UCSD-AML1 (cell line): ENCODE results near the gene CENPV.
"Not testable (repeated sequence)": the region's sequence is repeated elsewhere in the genome, so short reads cannot be mapped to it uniquely, and the experiment has no call there.

Source experiments
- DNase-seq: peaks from one replicate; lab custom pipeline; 2025; ENCODE audit not compliant: unreplicated experiment; lab: John Stamatoyannopoulos, UW

Gene CENPV

DNA sequence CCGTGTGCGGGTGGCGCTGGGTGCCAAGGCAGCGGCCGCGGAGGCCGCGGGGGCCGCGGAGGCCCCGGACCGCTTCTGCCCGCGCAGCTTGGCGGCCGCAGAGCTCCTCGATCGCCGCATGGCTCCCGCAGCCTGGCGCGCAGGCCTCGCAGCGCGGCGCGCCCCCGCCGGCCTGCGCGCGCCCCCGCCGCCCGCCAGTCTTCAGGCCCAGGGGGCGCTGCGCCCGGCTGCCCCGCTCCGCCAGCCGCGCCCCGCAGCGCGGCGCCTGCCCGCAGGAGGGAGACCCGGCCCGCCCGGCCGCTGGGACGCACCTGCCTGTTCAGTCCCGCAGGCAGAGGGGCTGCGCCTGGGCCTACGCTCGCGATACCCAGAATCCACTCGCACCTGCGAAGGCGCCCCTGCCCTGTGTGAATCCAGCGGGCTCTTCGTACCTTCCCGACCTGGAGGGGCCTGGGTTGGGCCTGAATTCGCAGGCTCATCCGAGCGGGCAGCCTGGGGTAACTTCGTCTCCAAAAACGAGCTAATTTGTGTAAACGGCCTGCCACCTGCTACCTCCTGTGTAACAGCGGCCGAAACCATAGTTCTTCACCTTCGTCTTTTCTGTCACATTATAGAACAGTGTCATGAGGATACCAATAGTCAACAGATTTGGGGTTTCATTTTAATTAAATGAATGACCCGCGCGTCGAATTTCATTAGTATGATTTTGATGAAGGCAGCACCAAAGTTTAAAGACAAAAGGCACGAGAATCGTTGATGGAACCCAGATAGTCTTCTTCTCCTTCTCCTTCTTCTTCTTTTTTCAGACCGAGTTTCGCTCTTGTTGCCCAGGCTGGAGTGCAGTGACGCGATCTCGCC lies at the start of gene CENPV:
Gene CENPV, minus strand, starts transcription at position 153 of the 858 bp plus-strand sequence. Its CDS starts 33 bp downstream, at position 120.
- peak; percentile 71 for DNase-seq

- DNase-seq, result peak; percentile 28
Observed at GRCh38 chr17:16398270-16399267, 45.3 kb upstream of the CENPV start.

- DNase-seq, result not testable (repeated sequence)
Observed at GRCh38 chr17:16396693-16397092, 43.4 kb upstream of the CENPV start.

GRCh38 chr17:16395887-16396286 lies 42.6 kb upstream of the CENPV start:
- DNase-seq, result not testable (repeated sequence)

DNA sequence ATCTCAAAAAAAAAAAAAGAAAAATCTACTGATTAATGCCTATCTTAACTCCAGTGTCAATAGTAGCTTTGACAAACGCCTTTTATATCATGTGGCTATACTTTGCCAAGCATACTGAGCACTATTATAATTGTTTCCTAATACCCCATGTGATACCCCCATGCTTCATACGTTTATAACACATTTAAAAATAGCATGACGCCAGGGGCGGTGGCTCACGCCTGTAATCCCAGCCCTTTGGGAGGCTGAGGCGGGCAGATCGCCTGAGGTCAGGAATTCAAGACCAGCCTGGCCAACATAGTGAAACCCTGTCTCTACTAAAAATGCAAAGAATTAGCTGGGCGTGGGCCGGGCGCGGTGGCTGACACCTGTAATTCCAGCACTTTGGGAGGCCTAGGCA lies 39.2 kb upstream of the CENPV start:
- not testable (repeated sequence) for DNase-seq

GRCh38 chr17:16391451-16391850 lies 38.2 kb upstream of the CENPV start:
- no peak for DNase-seq

GRCh38 chr17:16386126-16386507 lies 32.8 kb upstream of the CENPV start:
- DNase-seq, result not testable (repeated sequence)

- no peak for DNase-seq
Observed at GRCh38 chr17:16384557-16384956, 31.3 kb upstream of the CENPV start.

- DNase-seq, result no peak
Observed at GRCh38 chr17:16383772-16384287, 30.6 kb upstream of the CENPV start.

DNA sequence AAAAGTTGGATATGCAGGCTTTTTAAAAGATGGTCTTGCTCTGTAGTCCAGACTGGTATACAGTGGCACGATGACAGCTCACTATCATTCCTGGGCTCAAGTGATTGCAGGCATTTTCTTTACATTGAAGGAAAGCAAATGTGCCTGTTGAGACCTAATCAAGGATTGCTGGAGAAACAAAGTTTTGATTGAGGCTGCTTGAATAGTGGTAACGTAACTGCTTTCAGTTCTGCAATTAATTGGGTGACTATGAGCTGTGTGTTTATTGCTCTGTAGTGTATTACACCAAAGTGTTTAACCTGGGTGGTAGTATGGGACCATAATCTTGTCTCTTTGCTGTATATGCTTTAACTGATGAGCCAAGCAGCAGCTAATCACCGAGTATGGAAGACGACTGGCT lies 29.9 kb upstream of the CENPV start:
- no peak for DNase-seq

GRCh38 chr17:16381496-16381820 lies 28.2 kb upstream of the CENPV start:
- DNase-seq, result no peak

- peak; percentile 86 for DNase-seq
Observed at GRCh38 chr17:16380640-16381495, 27.6 kb upstream of the CENPV start, which contains the start of gene UBB. Gene UBB (plus strand): TSS chr17:16381091. CDS start chr17:16381908, 817 bp downstream.

- DNase-seq, result no peak
Observed at GRCh38 chr17:16379654-16380053, 26.4 kb upstream of the CENPV start.

DNA sequence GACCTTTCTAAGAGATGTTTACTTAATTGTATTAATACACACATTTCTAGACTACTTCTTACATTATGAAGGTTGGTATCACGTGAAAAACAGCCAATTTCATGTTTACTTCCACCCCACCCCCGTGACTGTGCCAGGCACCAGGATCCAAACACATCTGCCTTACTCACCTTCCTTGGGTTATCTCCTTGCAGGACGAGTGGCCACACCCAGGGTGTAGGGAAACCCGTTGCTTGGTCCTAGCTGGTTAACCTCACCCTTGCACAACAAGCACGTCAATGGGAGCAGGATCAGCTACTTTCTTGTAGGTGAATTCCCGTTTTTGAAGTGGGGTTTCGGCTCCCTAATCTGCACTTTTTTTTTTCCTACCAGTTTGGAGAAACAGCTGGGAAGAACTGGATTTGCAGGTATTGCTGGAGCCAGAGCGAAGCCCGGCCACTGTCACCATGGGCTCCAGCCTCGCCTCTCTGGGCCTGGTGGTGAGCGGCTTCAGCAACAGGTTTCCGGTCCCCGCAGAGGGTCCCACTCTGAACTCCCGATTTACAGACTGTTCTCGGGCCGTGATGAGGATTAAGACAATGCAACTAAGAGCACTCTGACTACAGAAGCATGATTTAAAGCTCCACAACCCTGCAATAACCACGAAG lies 25.5 kb upstream of the CENPV start:
- DNase-seq, result no peak

DNA sequence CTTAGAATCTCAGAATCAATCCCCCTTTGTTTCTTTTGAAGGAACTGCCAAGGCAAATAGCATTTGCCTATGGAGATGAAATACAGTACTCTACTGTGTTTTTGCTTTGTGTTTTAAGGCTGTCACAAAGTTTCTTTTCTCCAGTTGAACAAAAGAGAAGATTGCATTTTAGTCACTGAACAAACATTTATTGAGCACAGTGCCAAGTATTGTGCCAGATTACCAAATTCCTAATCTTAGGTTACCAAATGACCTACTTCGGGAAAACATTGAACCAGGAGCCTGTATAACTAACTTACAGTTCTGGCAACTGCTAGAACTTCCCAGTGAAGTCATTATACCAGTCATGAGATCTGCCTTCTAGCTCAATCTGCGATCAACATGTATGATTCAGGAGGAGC lies 24.7 kb upstream of the CENPV start:
- DNase-seq, result no peak

DNA sequence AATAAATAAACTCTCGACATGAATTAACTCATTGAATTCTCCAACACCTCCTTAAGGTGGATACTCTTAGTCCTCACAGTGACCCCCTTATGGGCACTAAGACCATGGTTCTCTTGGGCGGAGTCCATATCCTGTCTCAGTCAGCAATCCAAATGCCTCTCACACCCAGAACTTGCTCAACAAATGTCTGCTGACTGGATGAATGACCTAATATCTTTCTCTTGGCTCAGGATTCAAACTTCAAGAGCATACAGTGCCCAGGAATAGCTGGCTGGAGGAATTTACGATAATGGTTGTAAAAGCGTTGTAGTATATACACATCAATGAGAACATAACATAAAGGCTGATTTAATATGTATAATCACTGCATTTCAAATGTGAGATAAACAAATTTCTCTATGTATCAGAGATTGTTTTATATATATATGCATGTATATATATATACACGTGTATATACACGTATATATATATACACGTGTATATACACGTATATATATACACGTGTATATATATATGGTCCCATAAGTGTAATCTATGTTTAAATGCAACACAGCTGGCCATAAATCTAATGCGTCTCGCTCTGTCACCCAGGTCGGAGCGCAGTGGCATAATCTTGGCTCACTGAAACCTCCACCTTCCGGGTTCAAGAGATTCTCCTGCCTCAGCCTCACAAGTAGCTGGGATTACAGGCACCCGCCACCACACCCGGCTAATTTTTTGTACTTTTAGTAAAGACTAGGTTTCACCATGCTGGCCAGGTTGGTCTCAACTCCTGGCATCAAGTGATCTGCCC lies 21.1 kb upstream of the CENPV start:
- no peak for DNase-seq

- DNase-seq, result no peak
Observed at GRCh38 chr17:16371742-16372141, 18.5 kb upstream of the CENPV start.

- DNase-seq, result no peak
Observed at GRCh38 chr17:16364625-16365024, 11.4 kb upstream of the CENPV start.
